HG02840 (cell line): Measurements from ENCODE around the gene SWI5.
"Not testable (repeated sequence)": the region's sequence is repeated elsewhere in the genome, so short reads cannot be mapped to it uniquely, and the experiment has no call there.

ENCODE experiments used
- ATAC-seq: cut with Tn5 transposase; IDR thresholded peaks from one replicate; pipeline ENCODE4 v1.9.1; 2021; ENCODE audit warnings: mild to moderate bottlenecking, moderate library complexity, moderate number of reproducible peaks; ENCODE audit not compliant: unreplicated experiment, low FRiP score

Gene SWI5

GRCh38 chr9:128276008-128276573, at the start of gene SWI5:
SWI5 (plus strand) TSS chr9:128276276.
- ATAC-seq: peak; percentile 96

- ATAC-seq: no peak
Measured at GRCh38 chr9:128226412-128226801, 49.7 kb upstream of the SWI5 start.

GRCh38 chr9:128230897-128231296, 45.2 kb upstream of the SWI5 start:
- not testable (repeated sequence) for ATAC-seq

- ATAC-seq: no peak
Measured at GRCh38 chr9:128231638-128232527, 44.2 kb upstream of the SWI5 start.

- no peak for ATAC-seq
Measured at GRCh38 chr9:128232528-128233428, 43.3 kb upstream of the SWI5 start.

GRCh38 chr9:128233817-128234406, 42.2 kb upstream of the SWI5 start:
- ATAC-seq: no peak

GRCh38 chr9:128242124-128242523, 34.0 kb upstream of the SWI5 start:
- no peak for ATAC-seq

GRCh38 chr9:128242828-128243214, 33.3 kb upstream of the SWI5 start:
- ATAC-seq: no peak

GRCh38 chr9:128243215-128244018, 32.7 kb upstream of the SWI5 start:
- ATAC-seq: no peak

- no peak for ATAC-seq
Measured at GRCh38 chr9:128244091-128244836, 31.8 kb upstream of the SWI5 start.

- ATAC-seq: no peak
Measured at GRCh38 chr9:128244837-128245231, 31.2 kb upstream of the SWI5 start.

- ATAC-seq: no peak
Measured at GRCh38 chr9:128245421-128246151, 30.5 kb upstream of the SWI5 start.

GRCh38 chr9:128246471-128246870, 29.6 kb upstream of the SWI5 start:
- ATAC-seq: no peak

- ATAC-seq: no peak
Measured at GRCh38 chr9:128247226-128247803, 28.8 kb upstream of the SWI5 start.

- ATAC-seq: no peak
Measured at GRCh38 chr9:128249558-128249907, 26.5 kb upstream of the SWI5 start.

- ATAC-seq: peak; percentile 82
Measured at GRCh38 chr9:128249908-128250838, 25.9 kb upstream of the SWI5 start.
